Measurements from ENCODE around the gene POU2AF3. TPM values are rescaled to one million over a fixed set of nuclear protein-coding genes. Genes with fewer than 3 reads are reported as not detected.
"Not testable (repeated sequence)": the region's sequence is repeated elsewhere in the genome, so short reads cannot be mapped to it uniquely, and the experiment has no call there.

POU2AF3 gene
- total RNA-seq, 1 donor from 2014 or later, result not detected

- no peak for DNase-seq (ENCODE audit: low read depth)
Observed at GRCh38 chr11:111300569-111300968, 2.2 kb downstream of the POU2AF3 start.

GRCh38 chr11:111301004-111301841 is 2.9 kb downstream of the POU2AF3 start:
- no peak for DNase-seq (ENCODE audit: low read depth)

GRCh38 chr11:111301842-111302118 is 3.4 kb downstream of the POU2AF3 start:
- DNase-seq (ENCODE audit: low read depth), result no peak

GRCh38 chr11:111302298-111302697 is 4.0 kb downstream of the POU2AF3 start:
- DNase-seq (ENCODE audit: low read depth), result no peak

GRCh38 chr11:111303461-111303860 is 5.1 kb downstream of the POU2AF3 start:
- DNase-seq (ENCODE audit: low read depth), result peak; percentile 46

GRCh38 chr11:111305162-111305802 is 6.9 kb downstream of the POU2AF3 start:
- no peak for DNase-seq (ENCODE audit: low read depth)

- no peak for DNase-seq (ENCODE audit: low read depth)
Observed at GRCh38 chr11:111305876-111306275, 7.5 kb downstream of the POU2AF3 start.

GRCh38 chr11:111306321-111306720 is 8.0 kb downstream of the POU2AF3 start:
- no peak for DNase-seq (ENCODE audit: low read depth)

GRCh38 chr11:111307472-111308108 is 9.2 kb downstream of the POU2AF3 start:
- no peak for DNase-seq (ENCODE audit: low read depth)

- no peak for DNase-seq (ENCODE audit: low read depth)
Observed at GRCh38 chr11:111308140-111308539, 9.8 kb downstream of the POU2AF3 start.

GRCh38 chr11:111309215-111309915 is 11.0 kb downstream of the POU2AF3 start:
- no peak for DNase-seq (ENCODE audit: low read depth)

GRCh38 chr11:111310088-111310487 is 11.7 kb downstream of the POU2AF3 start:
- no peak for DNase-seq (ENCODE audit: low read depth)

- DNase-seq (ENCODE audit: low read depth), result no peak
Observed at GRCh38 chr11:111310723-111311122, 12.4 kb downstream of the POU2AF3 start.

GRCh38 chr11:111312076-111312475 is 13.7 kb downstream of the POU2AF3 start:
- no peak for DNase-seq (ENCODE audit: low read depth)

GRCh38 chr11:111319296-111319695 is 20.9 kb downstream of the POU2AF3 start:
- no peak for DNase-seq (ENCODE audit: low read depth)

GRCh38 chr11:111320199-111320598 is 21.9 kb downstream of the POU2AF3 start:
- not testable (repeated sequence) for DNase-seq (ENCODE audit: low read depth)

- DNase-seq (ENCODE audit: low read depth), result peak; percentile 41
Observed at GRCh38 chr11:111320728-111321568, 22.6 kb downstream of the POU2AF3 start.

GRCh38 chr11:111322534-111322933 is 24.2 kb downstream of the POU2AF3 start:
- peak; percentile 37 for DNase-seq (ENCODE audit: low read depth)

- peak; percentile 34 for DNase-seq (ENCODE audit: low read depth)
Observed at GRCh38 chr11:111324277-111324720, 26.0 kb downstream of the POU2AF3 start.

GRCh38 chr11:111325259-111325658 is 26.9 kb downstream of the POU2AF3 start:
- DNase-seq (ENCODE audit: low read depth), result no peak

- no peak for DNase-seq (ENCODE audit: low read depth)
Observed at GRCh38 chr11:111326824-111327223, 28.5 kb downstream of the POU2AF3 start.

All from renal cortical epithelial cell (primary cell).